GM15510 (cell line): Measurements from ENCODE around the gene LRRC75A.

ENCODE experiments used
- POLR2A ChIP-seq: IDR thresholded peaks from 3 replicates; pipeline ENCODE4 v1.6.1; 2011; ENCODE audit warnings: borderline replicate concordance; ENCODE audit not compliant: insufficient read length; ENCODE audit errors: extremely low read depth

LRRC75A gene

DNA sequence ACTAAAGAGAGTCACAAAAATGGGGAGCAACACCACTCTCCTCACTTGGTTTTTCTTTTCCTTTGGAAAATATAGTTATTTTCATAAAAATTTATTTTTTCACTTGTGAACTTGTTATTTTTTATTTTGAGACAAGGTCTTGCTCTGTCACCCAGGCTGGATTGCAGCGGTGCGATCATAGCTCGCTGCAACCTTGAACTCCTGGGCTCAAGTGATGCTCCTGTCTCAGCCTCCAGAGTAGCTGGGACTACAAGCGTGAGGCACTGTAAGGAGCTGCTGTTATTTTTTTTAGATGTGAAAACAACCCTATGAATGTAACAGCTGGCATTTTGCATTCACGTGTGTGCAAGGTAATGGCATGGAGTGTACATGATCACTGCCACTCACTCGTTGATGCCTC, 24.9 kb downstream of the LRRC75A start:
- no peak for TF ChIP-seq POLR2A

DNA sequence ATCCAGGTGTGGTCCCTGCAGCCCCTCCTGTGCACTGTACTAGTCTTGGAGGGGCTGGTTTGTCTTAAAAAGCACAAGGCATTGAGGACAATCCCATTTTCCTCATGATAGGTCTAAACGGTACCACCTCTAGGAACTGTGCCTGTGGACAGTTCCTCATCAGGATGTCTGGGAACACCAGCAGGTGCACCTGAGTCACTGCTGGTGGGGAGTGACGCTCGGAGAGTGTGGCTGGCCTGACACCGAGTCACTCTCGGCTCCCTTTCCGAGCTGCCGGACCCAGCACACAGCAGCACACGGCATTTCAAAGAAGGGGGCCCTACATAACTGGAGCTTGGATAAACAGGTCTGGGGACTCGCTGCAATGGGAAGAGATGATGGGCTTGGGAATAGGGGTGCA, 25.6 kb downstream of the LRRC75A start:
- TF ChIP-seq POLR2A = no peak

DNA sequence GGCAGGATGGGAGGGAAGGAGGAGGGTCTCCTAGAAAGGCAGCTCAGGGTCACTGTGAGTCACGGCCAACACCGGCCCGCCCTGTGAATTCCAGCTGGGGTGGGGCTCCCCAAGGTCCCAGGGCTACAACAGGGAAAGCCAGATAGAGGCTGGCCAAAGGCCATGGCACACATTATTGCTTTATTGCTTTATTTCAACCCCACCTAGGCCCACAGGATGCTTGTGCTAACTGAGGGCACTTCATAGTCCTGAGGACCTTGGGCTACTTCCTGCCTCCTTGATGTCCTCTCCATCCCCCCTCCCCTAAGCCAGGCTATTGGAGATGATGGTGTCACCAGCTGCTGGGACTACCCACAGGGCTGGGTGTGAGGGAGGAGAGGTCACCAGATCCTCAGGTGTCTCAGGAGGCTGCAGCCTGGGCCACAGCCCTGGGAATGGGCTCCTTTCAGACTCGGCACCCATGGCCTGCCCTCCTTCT, 26.1 kb downstream of the LRRC75A start:
- TF ChIP-seq POLR2A = no peak

DNA sequence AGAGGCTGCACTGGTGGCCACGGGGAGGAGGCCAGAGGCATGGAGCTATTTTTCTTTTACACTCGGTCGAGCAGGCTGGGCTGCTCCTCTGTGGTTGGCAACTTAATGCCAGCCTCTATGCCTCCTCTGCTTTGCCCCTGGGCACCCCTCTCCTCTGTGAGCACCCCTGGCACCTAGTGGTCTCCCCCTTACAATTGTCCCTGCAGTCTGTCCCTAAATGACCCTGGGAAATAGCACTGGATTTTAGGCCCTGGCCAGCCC, 27.0 kb downstream of the LRRC75A start:
- TF ChIP-seq POLR2A = no peak

DNA sequence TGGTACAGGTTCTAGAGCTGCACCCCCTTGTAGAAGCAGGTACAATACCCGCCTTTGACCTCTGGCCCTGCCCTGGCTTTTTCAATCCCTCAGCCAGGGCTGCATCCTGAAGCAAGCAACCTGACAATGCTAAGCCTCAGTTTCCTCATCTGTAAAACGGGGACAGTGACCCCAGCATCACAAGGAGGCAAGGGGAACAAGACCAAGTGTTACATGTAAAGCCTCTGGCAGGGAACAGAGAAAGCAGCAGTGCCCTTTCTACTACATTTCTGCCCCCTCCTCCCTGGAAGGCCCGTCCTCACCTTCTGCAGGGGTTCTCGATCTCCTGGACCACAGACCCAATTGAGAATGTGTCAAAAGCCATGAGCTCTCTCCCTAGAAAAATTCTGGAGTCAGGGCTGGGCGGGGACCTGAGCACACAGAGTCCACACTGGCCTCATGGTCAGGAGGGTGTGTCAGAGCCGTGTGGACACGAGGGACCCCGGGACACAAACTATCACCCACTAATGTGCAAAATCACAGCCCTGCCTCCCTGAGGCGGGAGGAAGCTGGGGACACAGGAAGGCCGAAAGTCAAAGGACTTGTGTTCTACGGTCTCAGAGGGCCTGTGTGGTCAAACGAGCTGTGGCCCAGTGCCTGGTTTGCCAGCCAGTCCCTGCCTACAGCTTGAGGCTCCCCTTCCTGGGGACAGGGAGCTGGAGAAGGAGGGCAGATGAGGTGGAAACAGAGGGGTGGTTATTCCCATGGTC, 27.5 kb downstream of the LRRC75A start:
- TF ChIP-seq POLR2A = no peak

DNA sequence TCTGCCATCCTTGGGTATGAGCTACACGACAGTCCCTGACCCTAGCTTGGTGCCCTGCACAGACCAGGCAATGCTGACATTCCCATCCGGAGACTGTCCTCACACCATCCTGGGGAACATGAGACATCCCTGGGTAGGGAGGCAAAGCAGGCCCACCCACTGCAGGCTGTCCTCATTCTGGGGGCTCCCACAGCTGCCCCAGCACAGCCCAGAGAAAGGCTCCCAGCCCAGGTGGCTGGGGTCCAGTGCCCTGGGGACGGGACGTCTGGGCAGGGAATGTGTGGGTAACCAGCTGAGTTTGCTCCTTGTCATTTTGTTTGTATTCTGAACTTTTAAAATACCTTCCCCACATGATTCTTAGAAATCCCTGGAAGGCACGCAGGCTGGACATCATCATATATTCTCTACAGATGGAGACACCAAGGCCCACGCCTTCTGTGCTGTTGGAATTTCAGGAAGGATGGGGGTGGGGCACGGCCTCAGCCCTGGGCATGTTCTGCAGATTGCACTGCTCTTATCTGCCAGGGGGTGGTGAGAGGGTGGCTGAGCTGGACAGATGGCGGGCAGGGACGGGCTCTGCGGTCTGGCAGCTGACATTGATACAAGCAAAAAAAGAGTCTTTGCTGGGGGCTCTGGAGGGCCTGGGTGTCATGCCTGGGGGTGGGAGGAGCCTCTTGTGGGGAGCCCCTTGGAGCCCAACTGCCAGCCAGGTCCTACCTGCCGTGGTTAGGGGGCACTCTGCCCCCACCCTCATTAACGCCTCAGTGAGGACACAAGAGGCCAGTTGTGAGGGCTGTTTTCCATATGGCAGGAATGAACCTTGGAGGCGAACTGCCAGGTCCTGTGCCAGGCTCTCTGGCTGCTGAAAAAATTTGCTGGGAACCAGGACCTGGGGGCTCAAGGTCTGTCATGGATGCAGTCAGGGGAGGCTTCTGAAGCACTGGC, 28.4 kb downstream of the LRRC75A start:
- TF ChIP-seq POLR2A = no peak

DNA sequence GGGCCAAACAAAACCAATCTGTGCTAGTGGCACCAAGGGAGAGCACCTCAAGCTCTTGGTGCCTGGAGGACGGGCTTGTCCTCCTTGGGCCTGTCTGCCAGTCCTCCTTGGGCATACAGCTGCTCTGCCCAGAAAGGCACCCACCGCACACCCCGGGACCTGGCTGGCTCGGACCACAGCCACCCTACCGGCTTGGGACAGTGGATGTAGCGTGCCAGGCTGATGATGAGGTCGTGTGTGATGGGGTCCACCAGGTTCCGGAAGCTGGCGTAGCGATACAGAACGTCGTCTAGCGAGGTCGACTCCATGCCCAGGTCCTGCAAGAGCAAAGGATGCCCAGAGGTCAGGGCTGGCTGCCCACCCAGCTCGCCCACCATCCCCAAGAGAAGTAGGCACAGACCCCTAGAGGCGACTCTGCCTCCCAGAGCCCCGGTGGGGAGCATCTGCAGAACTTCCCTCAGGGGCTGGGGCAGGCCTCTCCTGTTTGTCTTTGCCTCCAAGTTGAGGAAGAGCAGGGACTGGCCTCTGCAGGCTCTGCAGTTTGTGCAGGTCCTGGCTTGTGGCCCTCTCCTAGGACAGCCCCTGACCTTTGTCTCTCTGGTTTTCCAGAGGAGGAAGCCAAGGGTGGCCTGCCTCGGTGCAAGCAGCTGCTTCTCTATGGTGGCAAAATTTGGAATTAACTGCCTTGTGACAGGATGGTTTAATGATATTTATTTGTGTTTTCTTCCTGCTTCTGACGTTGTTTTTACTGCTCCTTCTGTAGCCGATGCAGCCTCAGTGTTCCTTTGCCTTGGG, 29.7 kb downstream of the LRRC75A start:
- no peak for TF ChIP-seq POLR2A

DNA sequence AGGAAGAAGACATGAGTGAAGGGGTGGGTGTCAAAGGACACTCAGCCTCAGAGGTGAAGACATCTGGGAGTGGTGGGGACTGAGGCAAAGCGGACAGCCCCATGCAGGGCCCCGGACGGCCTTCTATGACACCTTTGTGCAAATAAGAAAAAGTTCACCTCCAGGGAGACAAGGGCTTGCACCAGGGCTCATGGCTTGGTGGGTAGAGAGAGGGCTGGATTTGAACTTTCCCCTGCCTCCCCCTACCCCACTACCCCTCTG, 30.5 kb downstream of the LRRC75A start:
- no peak for TF ChIP-seq POLR2A

DNA sequence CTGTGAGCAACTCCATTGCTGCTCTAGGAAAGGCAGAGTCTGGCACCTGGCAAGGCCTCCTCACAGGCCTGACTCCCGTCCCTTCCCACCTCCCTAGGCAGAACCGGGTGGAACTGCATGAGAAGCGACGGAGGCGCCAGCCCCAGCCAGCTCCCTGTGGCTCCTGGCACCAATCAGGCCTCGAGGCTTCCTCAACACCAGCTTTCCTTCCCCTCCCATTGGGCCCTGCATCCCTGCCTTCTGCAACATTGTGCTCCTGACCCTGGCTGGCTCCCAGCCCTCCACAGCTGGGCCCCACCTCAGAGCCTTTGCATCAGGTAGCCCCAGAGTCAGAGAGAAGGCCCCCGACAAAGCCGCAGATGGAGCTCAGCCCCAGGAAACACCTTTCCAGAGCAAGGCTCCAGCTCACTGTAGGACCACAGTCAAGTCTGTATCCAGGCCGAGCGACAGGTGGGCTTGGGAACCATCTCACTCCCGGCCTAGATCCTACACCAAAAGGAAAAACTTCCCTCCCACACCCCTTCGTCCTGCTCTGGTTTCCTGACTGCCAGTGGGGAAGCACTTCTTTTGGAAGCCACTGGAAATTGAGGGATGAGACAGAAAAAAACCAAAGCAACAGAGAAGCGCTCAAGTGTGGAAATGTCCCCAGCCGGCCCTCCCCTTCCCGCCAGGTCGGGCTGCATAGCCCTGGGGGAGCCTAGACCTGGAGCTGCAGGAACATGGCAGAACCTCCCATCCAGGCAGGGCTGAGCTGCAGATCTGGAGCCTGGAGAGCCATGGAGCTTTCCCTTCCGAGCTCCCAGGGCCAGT, 31.0 kb downstream of the LRRC75A start:
- TF ChIP-seq POLR2A = no peak

DNA sequence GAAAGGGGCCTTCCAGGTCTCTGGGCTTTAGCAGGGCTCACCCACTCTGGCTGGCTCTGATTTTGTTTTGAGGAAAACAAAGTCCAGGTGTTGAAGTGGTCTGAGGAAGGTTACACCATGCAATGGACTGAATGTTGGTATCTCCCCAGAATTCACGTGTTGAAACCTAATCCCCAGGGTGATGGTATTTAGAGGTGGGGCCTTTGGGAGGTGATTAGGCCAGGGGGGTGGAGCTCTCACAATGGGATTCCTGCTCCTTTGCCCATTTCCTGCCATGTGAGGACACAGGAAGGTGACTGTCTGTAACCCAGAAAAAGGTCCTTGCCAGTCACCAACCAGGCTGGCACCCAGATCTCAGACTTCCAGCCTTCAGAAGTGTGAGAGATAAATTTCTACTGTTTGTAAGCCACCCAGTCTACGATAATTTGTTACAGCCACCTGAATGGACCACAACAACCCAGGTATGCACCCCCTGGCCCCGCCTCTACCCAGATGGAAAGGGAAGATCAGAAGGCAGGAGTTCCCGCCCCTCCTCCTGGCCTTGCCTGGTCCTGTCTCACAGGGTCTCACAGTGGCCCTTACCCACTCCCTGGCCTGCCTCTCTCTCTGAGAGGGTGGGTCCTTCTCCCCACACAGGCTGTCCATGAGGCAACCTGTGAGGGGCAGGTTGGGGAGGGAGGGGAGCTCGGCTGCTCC, 32.0 kb downstream of the LRRC75A start:
- no peak for TF ChIP-seq POLR2A

DNA sequence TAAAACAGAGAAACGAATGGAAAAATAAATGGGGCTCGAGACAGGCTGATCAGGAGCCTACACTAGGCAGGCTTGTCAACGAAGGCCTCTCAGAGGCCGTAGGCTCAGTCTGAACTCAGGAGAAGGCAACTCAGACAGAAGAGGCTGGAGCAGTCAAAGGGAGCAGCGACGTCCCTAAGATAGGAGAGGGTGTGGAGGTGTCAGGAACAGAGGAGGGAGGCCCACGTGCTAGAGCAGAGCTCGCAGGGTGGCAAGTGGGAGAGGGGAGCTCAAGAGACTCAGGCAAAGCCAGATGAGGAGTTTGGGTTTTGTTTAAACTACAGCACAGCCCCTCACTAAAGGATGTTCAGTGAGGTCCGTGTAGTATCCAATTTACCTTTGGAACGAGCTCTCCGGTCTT, 32.7 kb downstream of the LRRC75A start:
- no peak for TF ChIP-seq POLR2A

DNA sequence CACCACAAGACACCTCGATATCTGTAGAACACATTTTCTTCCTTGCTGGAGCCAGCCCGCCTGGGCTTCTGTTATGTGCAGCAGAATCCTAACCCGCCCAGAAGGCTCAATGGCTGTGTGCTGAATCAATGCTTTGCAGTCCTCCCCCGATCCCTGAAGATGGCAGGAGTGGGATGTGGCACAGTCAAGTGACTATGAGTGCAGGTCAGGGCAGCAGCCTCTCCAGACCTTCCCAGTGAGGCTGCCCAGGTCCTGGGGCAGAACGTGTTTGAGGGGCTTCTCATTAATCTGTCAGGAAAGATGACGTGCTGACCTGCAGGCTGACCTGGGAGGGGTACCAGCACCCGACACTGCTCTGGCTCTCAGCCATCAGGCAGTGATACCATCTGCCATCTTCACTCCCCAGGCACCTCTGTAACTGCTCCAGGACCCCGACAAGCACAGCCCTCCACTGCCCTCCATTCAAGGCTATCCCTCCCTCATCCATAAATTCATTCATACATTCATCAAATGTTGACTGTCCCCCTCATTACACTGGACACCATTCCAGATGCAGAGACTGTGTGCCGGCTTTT, 35.2 kb downstream of the LRRC75A start:
- no peak for TF ChIP-seq POLR2A

DNA sequence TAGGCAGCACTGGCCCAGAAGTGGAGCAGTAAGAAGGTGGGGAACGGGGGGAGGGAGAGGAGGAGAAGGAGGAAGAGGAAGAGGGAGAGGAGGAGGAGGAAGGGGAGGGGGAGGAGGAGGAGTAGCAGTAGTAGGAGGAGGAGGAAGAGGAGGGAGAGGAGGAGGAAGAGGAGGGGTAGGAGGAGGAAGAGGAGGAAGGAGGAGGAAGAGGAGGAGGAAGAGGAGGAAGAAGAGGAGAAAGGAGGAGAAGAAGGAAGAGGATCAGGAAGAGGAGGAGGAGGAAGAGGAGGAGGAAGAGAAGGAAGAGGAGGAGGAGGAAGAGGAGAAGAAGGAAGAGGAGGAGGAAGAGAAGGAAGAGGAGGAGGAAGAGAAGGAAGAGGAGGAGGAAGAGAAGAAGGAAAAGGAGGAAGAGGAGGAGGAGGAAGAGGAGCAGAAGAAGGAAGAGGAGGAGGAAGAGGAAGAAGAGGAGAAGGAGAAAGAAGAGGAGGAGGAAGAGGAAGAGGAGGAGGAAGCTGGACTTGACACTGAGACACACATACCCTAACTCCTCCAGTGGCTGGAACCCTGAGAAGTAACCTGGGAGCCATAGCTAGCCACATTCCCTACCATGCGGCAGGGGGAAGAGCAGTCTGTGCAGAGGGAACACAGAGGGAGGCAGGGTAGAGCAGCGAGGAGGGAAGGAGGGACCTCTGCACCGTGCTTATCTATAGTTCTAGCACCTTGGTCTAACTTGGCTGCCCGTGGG, 35.8 kb downstream of the LRRC75A start:
- no peak for TF ChIP-seq POLR2A

DNA sequence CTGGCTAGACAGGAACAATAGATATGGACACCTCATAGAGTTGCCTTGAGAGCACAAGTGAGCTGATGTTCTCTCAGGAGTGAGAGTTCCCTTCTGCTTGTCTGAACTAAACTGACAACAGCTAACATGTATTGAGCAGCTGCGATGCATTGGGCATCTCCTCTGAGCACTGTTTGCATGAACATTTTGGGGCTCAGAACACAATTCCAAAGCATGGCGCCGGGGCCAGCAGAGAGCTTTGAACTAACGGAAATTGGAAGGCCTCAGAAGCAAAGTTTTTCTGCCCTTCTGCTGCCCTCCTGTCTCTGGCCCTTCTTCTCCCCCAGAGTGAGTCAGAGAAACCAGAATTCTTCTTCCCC, 38.5 kb downstream of the LRRC75A start:
- TF ChIP-seq POLR2A = no peak

DNA sequence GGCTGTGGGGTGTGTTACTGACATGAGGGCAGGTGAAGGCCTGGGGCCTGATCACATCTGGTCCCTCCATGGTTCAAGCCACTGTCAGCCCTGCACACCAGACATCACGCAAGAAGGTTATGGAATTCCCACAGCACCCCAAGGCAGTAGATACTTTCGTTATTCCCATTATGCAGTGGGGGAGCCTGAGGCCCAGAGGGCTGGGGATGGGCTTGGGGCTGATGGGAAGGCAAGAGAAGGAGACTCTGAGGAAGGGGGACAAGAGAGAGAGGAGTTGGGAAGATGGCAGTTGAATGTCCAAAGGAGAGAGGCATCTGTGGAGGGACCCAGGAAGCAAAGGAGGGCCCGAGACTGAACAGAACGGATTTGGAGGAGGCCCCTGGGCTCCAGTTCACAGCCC, 42.0 kb downstream of the LRRC75A start:
- peak; percentile 32 for TF ChIP-seq POLR2A
